ENCODE results near the gene NPAS3.

Gene NPAS3

DNA sequence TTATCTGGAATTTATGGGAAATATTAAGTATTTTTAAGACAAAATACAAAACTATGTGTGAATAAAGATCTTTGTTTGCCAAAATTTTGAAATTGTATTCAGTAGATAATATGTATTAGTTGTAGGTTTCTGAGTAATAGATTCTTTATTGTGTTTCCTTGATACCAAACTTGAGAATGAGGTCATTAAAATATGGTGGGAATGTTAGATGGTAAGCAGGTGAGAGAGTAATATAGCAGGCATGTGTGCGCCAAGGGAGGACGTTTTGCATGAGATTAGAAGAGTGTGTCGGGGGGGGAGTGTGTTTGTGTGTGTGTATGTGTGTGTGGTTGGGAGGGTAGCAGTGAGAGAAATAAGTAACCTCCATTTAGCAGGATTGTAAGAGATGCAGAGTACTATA is 376.5 kb downstream of the NPAS3 start:
- 100% methylated on average over 1 of the region's 3 CpGs for WGBS (ENCODE audit: extremely low coverage, insufficient coverage, insufficient read length)
- Histone ChIP-seq H4K12ac (ENCODE audit: low read depth, low read length) (no peak overlapping the region), H3K79me2 (ENCODE audit: control insufficient read depth, insufficient read depth, low read length, poor library complexity) (no peaks in the 10 kb centered on the region), H3K4me2 (ENCODE audit: low read length) (no peak overlapping the region), H3K18ac (ENCODE audit: low read length) (no peak overlapping the region), H3K23ac (ENCODE audit: low read length) (no peak overlapping the region), H3K36me3 (ENCODE audit: control insufficient read depth in 1 of 2, insufficient read depth in 2 of 2, low read length in 2 of 2) (no peaks in the 10 kb centered on the region), H3K9me3 (ENCODE audit: insufficient read depth, low read depth, low read length) (no peaks in the 10 kb centered on the region), H4K91ac (ENCODE audit: low read depth, low read length) (no peak overlapping the region), H2BK5ac (ENCODE audit: low read depth, low read length, poor library complexity) (no peak overlapping the region), H3K14ac (ENCODE audit: low read length) (no peak overlapping the region), H3K4ac (ENCODE audit: low read depth, low read length) (no peak overlapping the region), H2AFZ (ENCODE audit: insufficient read depth, low read length, poor library complexity) (no peak overlapping the region), H3K4me3 (ENCODE audit: low read depth, low read length) (no peak overlapping the region), H3K4me1 (ENCODE audit: control insufficient read depth in 1 of 2, insufficient read depth in 2 of 2, low read length in 2 of 2) (no peaks in the 10 kb centered on the region), H2AK5ac (ENCODE audit: low read length) (no peak overlapping the region), H3K9ac (ENCODE audit: low read length) (no peak overlapping the region), H3K27ac (ENCODE audit: low read depth, low read length) (no peak overlapping the region), H3K27me3 (ENCODE audit: insufficient read depth, low read length) (no peaks in the 10 kb centered on the region), H2BK120ac (ENCODE audit: insufficient read depth, low read length, poor library complexity) (no peak overlapping the region), H2BK12ac (ENCODE audit: low read length) (no peak overlapping the region), H3K79me1 (ENCODE audit: low read length) (no peaks in the 10 kb centered on the region), H4K8ac (ENCODE audit: low read depth, low read length) (no peak overlapping the region)
- no peak for DNase-seq

GRCh38 chr14:33315721-33316120 is 377.0 kb downstream of the NPAS3 start:
- Histone ChIP-seq H3K4me3 (ENCODE audit: low read depth, low read length) (no peak overlapping the region), H2BK5ac (ENCODE audit: low read depth, low read length, poor library complexity) (no peak overlapping the region), H3K9ac (ENCODE audit: low read length) (no peak overlapping the region), H3K14ac (ENCODE audit: low read length) (no peak overlapping the region), H4K91ac (ENCODE audit: low read depth, low read length) (no peak overlapping the region), H3K79me1 (ENCODE audit: low read length) (no peaks in the 10 kb centered on the region), H3K27ac (ENCODE audit: low read depth, low read length) (no peak overlapping the region), H2AFZ (ENCODE audit: insufficient read depth, low read length, poor library complexity) (no peak overlapping the region), H3K27me3 (ENCODE audit: insufficient read depth, low read length) (no peaks in the 10 kb centered on the region), H3K18ac (ENCODE audit: low read length) (no peak overlapping the region), H3K4ac (ENCODE audit: low read depth, low read length) (no peak overlapping the region), H2AK5ac (ENCODE audit: low read length) (no peak overlapping the region), H3K79me2 (ENCODE audit: control insufficient read depth, insufficient read depth, low read length, poor library complexity) (no peaks in the 10 kb centered on the region), H2BK120ac (ENCODE audit: insufficient read depth, low read length, poor library complexity) (no peak overlapping the region), H4K12ac (ENCODE audit: low read depth, low read length) (no peak overlapping the region), H3K9me3 (ENCODE audit: insufficient read depth, low read depth, low read length) (no peaks in the 10 kb centered on the region), H2BK12ac (ENCODE audit: low read length) (no peak overlapping the region), H3K4me1 (ENCODE audit: control insufficient read depth in 1 of 2, insufficient read depth in 2 of 2, low read length in 2 of 2) (no peaks in the 10 kb centered on the region), H3K23ac (ENCODE audit: low read length) (no peak overlapping the region), H4K8ac (ENCODE audit: low read depth, low read length) (no peak overlapping the region), H3K36me3 (ENCODE audit: control insufficient read depth in 1 of 2, insufficient read depth in 2 of 2, low read length in 2 of 2) (no peaks in the 10 kb centered on the region), H3K4me2 (ENCODE audit: low read length) (no peak overlapping the region)
- DNase-seq: no peak
- no CpG with 5 or more reads among the region's 2 CpGs for WGBS (ENCODE audit: extremely low coverage, insufficient coverage, insufficient read length)

DNA sequence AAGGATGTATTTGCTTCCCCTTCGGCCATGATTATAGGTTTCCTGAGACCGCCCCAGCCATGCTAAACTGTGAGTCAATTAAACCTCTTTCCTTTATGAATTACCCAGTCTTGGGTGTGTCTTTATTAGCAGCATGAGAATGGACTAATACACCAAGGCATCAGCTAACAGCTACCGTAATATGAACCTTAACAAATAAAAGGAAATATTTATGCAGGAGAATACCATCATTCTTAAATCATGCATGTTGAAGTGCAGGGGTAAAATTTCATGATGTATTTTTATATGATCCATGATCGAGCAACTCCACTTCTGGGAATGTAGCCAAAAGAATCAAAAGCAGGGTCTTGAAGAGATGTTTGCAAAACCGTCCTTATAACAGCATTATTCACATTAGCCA is 379.0 kb downstream of the NPAS3 start:
- H2AFZ ChIP-seq (ENCODE audit: insufficient read depth, low read length, poor library complexity): no peak overlapping the region
- no peaks in the 10 kb centered on the region for H3K27me3 ChIP-seq (ENCODE audit: insufficient read depth, low read length)
- no peak overlapping the region for H4K91ac ChIP-seq (ENCODE audit: low read depth, low read length)
- H3K4me2 ChIP-seq (ENCODE audit: low read length): no peak overlapping the region
- H3K79me1 ChIP-seq (ENCODE audit: low read length): no peaks in the 10 kb centered on the region
- no peaks in the 10 kb centered on the region for H3K79me2 ChIP-seq (ENCODE audit: control insufficient read depth, insufficient read depth, low read length, poor library complexity)
- no peak overlapping the region for H3K4ac ChIP-seq (ENCODE audit: low read depth, low read length)
- H3K4me3 ChIP-seq (ENCODE audit: low read depth, low read length): no peak overlapping the region
- H4K8ac ChIP-seq (ENCODE audit: low read depth, low read length): no peak overlapping the region
- no peak overlapping the region for H4K12ac ChIP-seq (ENCODE audit: low read depth, low read length)
- H3K18ac ChIP-seq (ENCODE audit: low read length): no peak overlapping the region
- no peak overlapping the region for H3K27ac ChIP-seq (ENCODE audit: low read depth, low read length)
- H2BK120ac ChIP-seq (ENCODE audit: insufficient read depth, low read length, poor library complexity): no peak overlapping the region
- H3K9ac ChIP-seq (ENCODE audit: low read length): no peak overlapping the region
- no CpG with 5 or more reads among the region's 5 CpGs for WGBS (ENCODE audit: extremely low coverage, insufficient coverage, insufficient read length)
- no peak overlapping the region for H2BK5ac ChIP-seq (ENCODE audit: low read depth, low read length, poor library complexity)
- no peak overlapping the region for H3K14ac ChIP-seq (ENCODE audit: low read length)
- no peak overlapping the region for H2BK12ac ChIP-seq (ENCODE audit: low read length)
- H3K4me1 ChIP-seq (ENCODE audit: control insufficient read depth in 1 of 2, insufficient read depth in 2 of 2, low read length in 2 of 2): no peaks in the 10 kb centered on the region
- no peak overlapping the region for H2AK5ac ChIP-seq (ENCODE audit: low read length)
- no peaks in the 10 kb centered on the region for H3K9me3 ChIP-seq (ENCODE audit: insufficient read depth, low read depth, low read length)
- H3K36me3 ChIP-seq (ENCODE audit: control insufficient read depth in 1 of 2, insufficient read depth in 2 of 2, low read length in 2 of 2): no peaks in the 10 kb centered on the region
- DNase-seq: no peak
- no peak overlapping the region for H3K23ac ChIP-seq (ENCODE audit: low read length)

DNA sequence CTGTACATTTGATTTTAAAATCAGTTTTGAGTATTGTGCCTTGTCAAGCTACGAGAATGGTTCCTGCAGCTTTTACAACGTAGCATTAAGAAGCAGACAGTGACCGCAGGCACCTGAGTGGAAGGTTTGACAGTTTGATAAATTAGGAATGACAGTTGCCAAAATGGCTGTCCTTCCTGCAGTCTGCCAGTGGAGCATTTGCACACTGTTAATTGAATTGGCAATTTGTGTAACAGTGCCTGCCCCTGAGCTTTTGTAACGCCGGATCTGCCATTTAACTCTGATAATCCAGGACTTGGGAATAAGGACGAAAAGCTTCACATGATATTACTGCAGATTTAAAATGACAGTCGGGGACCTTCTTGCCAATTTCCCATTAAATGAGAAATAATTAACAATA is 385.3 kb downstream of the NPAS3 start:
- Histone ChIP-seq H3K79me2 (ENCODE audit: control insufficient read depth, insufficient read depth, low read length, poor library complexity) (no peaks in the 10 kb centered on the region), H3K4me1 (ENCODE audit: control insufficient read depth in 1 of 2, insufficient read depth in 2 of 2, low read length in 2 of 2) (no peaks in the 10 kb centered on the region), H3K23ac (ENCODE audit: low read length) (no peak overlapping the region)

More for the DNA sequence above, 385.3 kb downstream of the NPAS3 start:
- Histone ChIP-seq H2AK5ac (ENCODE audit: low read length) (no peak overlapping the region), H3K4me2 (ENCODE audit: low read length) (no peak overlapping the region), H3K79me1 (ENCODE audit: low read length) (no peaks in the 10 kb centered on the region), H3K9me3 (ENCODE audit: insufficient read depth, low read depth, low read length) (no peaks in the 10 kb centered on the region), H3K27me3 (ENCODE audit: insufficient read depth, low read length) (no peaks in the 10 kb centered on the region), H3K36me3 (ENCODE audit: control insufficient read depth in 1 of 2, insufficient read depth in 2 of 2, low read length in 2 of 2) (no peaks in the 10 kb centered on the region), H2AFZ (ENCODE audit: insufficient read depth, low read length, poor library complexity) (no peak overlapping the region), H3K27ac (ENCODE audit: low read depth, low read length) (no peak overlapping the region), H2BK120ac (ENCODE audit: insufficient read depth, low read length, poor library complexity) (no peak overlapping the region), H3K14ac (ENCODE audit: low read length) (no peak overlapping the region), H3K18ac (ENCODE audit: low read length) (no peak overlapping the region), H4K8ac (ENCODE audit: low read depth, low read length) (no peak overlapping the region), H2BK12ac (ENCODE audit: low read length) (no peak overlapping the region), H4K91ac (ENCODE audit: low read depth, low read length) (no peak overlapping the region), H3K4me3 (ENCODE audit: low read depth, low read length) (no peak overlapping the region), H3K4ac (ENCODE audit: low read depth, low read length) (no peak overlapping the region), H3K9ac (ENCODE audit: low read length) (no peak overlapping the region), H2BK5ac (ENCODE audit: low read depth, low read length, poor library complexity) (no peak overlapping the region), H4K12ac (ENCODE audit: low read depth, low read length) (no peak overlapping the region)
- DNase-seq: no peak
- no CpG with 5 or more reads among the region's 7 CpGs for WGBS (ENCODE audit: extremely low coverage, insufficient coverage, insufficient read length)

Data from trophoblast cell (in vitro differentiated cells and primary cell).